ENCODE measurements around the gene LRRK2. TPM values are rescaled to one million over a fixed set of nuclear protein-coding genes. Genes with fewer than 3 reads are reported as not detected.
"Not testable (repeated sequence)": the region's sequence is repeated elsewhere in the genome, so short reads cannot be mapped to it uniquely, and the experiment has no call there.

The LRRK2 gene
- polyA plus RNA-seq, 1 donor, result 26.7 TPM

DNA sequence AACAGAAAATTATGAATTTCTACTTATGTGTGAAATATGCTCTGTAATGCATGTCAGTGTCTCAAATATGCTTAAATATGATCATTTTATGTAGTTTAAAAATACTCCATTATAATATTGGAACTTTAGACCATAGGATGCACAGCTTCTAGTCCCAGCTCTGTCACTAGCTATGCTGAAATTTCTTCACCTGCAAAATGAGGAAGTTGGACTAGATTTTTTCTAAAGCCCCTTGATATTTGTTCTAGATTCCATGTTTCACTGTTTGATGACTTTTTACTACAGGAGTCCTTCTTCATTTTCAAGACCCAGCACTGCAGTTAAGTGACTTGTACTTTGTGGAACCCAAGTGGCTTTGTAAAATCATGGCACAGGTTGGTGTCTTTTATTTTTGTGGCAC lies 90.1 kb downstream of the LRRK2 start:
- no peak for DNase-seq

DNA sequence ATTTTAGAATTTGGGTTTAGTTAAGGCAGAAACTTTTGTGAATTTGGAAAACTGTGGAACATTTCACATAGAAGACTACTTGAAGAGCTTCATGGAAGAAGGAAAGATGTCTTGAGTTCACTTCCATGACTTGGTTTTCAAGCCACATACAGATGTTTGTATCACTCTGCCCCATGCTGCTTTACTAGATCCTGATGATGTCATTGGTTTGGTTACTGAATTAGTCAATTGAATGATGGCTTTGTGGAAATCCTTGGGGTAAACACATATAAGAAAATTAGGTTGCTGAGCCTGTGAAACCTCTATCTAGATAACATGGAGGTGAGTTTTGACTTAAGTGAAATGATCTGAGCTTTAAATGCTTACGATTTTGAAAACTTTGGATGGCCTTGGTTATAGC lies 90.6 kb downstream of the LRRK2 start:
- DNase-seq, result no peak

DNA sequence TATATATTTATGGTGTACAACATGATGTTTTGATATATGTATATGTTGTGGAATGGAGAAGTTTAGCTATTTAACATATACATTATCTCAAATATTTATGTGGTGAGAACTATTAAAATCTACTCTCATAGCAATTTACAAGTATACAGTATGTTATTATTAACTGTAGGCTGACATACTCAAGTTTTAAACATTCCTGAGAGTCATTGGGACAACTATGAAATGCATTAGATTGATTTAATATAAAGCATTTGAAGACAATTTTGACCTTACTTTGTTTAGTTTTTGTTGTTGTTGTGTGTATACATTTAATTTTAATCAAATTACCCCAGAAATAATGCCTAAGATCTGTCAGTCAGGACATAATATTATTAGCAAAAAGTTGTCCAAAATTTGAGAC lies 99.5 kb downstream of the LRRK2 start:
- DNase-seq, result no peak

DNA sequence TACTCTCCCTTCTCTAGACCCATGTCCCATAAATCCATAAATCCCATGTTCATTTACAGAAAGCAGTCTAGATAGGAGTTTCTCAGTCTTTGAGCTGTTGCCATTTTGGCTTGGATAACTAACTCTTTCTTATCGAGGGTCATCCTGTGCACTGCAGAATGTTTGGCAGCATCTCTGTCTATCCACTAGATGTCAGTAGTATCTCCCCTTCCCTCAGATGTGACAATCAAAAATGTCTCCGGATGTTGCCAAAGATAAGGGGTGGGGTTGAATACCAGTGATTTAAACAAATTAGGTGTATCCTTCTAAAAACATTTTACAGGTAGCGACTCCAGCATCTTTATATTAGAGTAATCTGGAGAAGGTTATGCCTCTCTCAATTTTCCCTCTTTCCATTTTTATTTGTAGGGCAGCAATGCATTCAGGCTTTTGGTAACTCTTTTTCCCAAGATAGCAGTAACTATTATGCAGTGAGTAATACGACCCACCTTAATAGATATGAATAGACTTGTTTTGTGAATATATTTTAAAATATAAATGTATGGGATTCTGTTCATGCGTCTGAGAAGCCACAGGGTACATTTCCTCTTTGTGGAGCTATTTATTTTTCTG lies 100.7 kb downstream of the LRRK2 start:
- DNase-seq, result no peak

DNA sequence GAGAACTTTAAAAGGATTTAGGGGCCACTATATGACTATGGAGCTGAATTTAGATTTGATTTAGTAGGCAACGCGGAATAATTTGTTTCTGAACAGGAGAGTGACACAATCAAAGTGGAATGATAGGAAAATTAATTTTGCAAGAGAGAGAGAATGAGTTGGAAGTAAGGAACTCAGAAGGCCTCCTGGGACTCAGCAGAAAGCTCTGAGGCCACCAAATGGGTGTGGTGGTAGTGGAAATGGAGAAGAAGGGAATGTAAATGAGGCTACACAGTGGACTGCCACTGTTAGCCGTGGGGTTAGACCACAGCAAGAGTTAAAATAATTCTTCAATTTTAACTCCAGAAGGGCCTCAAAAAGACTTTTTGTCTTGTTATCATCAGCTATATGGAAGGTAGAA lies 102.7 kb downstream of the LRRK2 start:
- no peak for DNase-seq

DNA sequence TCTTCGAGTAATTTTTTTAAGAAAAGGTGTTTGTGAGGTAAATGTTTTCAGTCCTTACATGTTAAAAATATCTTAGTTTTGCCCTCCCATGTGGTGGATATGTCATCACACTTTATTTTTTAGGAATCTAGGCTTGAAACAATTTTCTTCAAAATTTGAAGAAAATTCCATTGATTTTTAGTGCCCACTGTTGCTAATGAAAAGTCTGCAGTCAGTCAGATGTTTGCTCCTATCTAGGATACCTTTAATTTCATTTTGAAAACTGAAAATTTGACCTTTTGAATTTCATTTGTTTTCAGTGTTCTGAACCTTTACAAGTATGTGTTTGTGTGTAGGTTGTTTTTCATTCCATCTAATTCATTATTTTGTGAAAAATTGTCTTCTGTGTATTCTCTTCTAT lies 105.4 kb downstream of the LRRK2 start:
- DNase-seq, result no peak

DNA sequence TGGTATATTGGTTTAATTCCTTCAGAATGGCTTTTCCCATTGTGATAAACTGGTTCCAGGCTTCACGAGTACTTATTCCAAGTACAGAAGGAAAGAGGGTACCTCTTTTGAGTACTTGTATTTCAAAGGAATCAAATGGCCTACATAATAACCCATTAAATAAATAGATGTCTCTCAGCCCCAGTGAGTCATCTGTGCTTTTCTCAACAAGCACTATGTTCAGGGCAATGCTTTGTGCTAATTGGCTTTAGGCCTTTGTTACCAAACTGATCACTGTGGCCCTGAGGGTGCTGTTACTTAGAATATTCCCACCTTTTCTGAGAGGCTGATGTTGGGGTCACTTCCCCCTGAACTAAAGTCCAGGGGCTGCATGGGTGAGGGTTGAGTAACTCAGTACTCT lies 107.1 kb downstream of the LRRK2 start:
- no peak for DNase-seq

DNA sequence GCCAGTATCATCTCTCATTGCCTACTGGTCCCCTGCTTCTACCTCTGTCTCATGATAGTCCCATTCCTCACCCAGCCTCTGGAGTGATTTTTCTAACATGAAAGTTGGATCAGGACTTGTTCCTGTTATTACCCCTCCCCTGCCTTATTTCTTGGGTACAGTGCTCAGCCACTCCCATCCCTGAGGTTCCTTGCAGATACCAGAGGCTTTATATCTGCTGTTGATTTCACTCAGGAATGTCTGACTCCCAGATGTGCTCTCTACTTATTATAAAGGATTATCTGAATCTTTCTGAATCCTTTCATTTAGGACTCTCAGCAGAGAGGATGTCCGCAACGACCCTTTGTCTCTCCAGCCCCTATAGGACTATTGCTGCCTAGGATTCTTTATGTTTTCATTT lies 111.2 kb downstream of the LRRK2 start:
- DNase-seq, result no peak

DNA sequence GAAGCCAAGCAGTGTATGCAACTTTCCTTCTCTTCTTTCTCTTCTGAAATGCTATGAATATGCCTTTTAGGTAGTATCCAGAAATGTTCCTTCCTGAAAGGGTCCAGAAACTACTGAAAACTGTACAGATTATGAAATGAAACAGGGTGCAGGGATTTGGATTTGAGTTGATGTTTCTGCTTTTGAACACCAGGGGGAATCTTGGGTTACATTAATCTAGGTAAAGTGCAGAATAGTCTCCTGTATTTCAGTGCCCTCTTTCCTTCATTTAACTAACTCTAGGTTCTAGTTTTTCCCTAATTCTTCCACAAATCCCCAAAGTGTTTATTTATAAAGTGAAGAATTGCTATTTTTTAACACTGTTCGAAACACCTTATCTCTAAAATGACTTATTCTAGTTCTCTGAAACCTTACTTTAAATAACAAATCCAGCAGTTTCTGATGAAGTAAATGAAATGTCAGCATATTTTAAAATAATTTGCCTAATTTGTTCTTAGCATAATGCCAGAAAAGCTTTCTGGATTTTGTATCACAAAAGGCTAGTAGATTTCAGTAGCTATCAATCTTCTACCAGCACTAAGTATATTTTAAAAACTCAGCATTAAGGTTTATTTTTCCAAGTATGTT lies 111.9 kb downstream of the LRRK2 start:
- no peak for DNase-seq

DNA sequence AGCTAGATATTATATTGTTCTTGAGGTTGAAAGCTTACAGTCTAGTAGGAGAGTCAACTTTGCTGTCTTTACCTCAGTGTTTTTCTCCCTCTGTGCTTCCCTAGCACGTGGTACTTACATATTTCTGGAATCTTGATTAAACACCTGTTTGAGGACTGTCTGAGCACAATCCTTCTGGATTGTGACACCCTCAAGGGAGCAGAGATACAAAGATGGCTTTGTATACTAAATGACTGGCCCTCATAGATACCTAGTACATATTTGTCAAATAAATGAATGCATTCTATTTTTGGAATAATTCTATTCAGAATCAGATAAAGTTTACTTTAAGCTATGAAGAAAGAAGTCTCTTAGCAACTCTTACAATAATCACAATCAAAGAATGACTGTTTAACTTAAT lies 113.3 kb downstream of the LRRK2 start:
- DNase-seq, result no peak

DNA sequence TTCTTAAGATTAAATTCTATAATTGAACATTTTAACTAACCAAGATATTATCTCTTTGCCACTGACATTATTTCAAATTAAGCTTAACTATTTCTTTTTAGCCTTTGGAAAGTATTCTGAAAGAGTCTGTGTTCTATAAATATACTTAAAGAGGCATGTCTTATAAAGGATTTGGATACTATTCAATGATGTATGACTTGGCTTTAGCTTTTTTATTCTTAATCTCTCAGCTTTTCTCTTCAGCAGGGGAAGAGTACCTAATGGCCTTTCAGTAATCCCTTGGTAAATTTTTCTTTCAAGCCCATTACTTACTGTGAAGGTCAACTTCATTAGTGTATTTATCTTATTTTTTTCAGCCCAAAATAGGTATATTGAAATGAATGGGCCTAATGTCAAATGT lies 113.8 kb downstream of the LRRK2 start:
- DNase-seq, result no peak

DNA sequence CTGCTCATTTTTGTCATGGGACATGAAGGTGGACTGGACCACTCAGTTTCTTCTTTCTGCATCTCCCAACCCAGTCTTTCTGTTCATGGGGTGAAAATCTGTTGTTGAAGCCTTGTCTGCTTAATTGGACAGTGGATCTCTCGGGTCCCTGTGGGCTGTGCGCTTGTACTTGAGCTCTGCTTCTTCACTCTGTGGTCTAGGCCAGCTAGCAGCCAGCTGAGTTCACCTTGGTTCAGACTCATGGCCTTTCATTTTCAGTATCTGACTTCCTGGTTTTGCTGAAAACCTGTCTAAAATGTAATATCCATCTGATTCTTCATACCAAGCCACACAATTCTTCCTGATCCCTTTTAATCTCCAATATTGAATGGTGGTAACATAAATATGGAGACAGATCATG lies 117.2 kb downstream of the LRRK2 start:
- DNase-seq, result no peak

DNA sequence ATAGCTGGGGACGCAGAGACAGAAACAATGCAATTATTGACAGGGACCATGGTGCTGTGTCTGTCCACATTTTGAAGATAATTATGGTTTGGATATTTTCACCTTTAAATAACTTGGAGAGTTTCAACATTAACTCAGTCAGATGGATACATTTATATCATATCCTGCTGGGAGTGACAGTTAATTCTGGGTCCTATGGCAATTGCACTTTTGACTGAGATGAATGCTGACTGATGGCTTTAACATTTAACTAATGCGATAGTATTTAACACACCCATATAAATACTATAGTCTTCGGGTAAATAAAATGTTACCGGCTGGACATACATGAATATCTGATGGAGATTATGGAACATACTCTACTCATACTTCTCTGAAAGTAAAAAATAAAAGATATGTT lies 118.3 kb downstream of the LRRK2 start:
- DNase-seq, result no peak

DNA sequence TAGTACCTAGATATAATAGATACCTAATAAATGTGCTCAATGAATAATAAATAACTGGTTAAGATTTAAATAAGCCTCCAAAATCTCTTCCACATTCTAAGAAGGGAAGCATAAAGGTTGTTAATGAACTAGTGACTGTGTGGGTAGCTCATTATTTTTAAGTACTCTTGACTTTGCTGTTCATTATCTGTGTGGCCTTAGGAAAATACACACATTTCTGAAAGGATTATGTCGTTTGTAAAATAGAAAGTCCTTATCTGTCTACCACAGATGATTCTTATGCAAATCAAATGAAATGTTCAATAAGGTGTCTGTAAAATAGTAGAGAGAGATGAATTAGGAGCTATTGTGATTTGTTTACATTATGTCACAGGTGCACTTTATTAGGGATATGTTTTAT lies 119.5 kb downstream of the LRRK2 start:
- no peak for DNase-seq

DNA sequence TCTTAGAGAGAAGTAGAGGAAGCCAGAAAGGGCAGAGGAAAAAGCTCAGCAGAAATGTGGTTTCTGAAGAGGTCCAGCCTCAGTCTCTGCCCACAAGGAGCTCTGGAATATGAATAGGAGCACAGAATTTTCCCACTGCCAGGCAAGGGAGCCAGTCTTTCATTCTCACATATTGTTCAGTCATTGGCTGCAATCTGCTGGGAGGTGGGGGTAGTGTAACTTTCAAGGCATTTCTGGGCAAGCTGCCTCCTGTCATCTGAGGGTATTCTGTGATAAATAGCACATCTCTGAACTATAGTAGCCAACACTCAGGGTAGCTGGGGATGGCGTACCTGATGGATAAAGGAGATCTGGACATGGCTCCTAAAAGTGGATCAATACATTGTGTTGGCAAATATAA lies 127.2 kb downstream of the LRRK2 start:
- DNase-seq, result no peak

DNA sequence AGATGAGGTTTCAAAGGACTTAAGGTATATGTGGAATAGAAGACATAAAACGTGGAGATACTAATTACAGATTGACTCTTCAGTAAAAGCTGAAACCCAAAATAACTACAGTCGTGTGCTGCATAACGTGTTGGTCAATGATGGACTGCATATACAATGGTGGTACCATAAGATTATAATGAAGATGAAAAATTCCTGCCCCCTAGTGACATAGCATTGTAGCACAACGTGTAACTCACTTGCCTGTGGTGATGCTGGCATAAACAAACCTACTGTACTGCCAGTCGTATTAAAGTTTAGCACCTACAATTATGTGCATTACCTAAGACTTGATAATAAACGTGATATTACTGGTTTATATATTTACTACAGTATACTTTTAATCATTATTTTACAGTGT lies 150.3 kb downstream of the LRRK2 start:
- no peak for DNase-seq

DNA sequence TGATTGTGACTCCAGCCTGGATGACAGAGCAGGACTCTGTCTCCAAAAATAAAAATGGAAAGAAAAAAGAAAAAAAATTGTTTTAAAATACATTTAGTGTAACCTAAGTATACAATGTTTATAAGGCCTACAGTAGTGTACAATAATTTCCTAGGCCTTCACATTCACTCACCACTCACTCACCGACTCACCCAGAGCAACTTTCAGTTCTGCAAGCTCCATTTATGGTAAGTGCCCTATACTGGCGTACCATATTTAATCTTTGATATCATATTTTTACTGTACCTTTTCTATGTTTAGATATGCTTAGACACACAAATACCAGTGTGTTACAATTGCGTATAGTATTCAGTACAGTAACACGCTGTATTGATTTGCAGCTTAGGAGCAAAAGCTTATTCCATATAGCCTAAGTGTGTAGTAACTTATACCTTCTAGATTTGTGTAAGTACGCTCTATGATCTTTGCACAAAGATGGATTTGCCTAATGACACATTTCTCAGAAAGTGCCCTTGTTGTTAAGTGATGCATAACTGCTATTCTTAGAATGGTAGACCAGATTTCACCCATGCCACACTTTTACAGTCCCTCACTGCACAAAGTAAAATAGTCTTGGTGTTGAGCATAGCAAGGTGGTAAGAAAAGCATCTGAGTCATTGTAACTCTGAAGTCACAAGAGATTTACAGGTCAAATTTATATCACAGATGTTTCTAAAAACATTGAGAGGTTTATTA lies 151.9 kb downstream of the LRRK2 start:
- DNase-seq, result no peak

DNA sequence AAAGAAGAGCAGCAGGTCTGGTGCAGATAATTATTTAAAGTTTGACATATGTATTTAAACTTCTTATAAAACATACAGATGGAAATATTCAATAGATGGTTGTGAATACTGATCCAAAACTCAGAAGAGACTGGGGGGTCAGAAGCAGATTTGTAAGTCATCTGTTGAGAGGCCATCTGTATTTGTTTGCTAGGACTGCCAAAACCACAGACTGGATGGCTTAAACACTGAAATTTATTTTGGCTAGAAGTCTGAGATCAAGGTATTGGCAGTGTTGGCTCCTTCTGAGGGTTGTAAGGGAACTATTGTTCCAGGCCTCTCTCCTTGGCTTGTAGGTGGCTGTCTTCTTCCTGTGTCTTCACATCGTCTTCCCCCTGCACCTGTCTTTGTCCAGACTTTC lies 153.9 kb downstream of the LRRK2 start:
- no peak for DNase-seq

DNA sequence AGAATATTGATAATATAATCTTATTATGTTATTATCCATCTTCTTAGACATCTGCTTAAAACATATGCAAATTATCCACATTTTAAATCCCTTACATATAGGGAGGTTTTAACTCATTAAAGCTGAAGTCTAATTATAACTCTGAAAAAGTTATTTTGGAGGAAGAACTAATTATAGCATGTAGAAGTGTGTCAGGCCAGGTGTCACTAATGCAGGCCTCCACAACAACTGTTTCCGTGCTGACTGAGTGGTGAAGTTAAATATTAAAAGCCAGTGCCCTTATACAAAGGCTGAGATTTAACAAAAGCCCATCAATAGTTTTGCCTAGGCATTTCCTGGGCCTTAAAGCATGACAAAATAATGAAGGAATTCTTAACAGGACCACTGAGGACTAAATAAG lies 157.4 kb downstream of the LRRK2 start:
- DNase-seq, result no peak

DNA sequence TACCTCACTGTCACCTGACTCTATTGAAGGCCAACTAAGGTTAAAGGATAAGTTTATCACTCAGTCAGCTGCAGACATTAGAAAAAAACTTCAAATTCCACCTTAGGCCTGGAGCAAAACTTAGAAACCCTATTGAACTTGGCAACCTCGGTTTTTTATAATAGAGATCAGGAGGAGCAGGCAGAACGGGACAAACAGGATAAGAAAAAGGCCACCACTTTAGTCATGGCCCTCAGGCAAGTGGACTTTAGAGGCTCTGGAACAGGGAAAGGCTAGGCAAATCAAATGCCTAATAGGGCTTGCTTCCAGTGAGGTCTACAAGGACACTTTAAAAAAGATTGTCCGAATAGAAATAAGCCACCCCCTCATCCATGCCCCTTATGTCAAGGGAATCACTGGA lies 162.5 kb downstream of the LRRK2 start:
- DNase-seq, result not testable (repeated sequence)

DNA sequence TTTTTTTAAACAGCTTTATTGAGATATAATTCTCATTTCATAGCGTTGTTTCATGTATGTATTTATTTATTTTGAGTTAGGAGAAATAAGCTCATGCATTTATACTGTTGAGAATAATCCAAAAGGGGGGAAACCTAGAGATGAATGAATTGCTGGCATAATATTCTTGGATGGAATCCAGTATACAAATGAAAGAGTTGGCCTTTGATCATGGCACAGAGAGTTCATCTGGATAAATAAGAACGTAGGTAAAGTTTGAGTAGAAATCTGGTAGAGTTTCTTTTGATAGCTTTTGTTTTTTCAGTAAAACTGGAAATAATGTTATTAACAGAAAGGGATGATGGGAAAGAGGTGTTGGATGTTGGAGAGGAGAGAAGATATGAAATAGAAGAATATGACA lies 166.2 kb downstream of the LRRK2 start:
- no peak for DNase-seq

DNA sequence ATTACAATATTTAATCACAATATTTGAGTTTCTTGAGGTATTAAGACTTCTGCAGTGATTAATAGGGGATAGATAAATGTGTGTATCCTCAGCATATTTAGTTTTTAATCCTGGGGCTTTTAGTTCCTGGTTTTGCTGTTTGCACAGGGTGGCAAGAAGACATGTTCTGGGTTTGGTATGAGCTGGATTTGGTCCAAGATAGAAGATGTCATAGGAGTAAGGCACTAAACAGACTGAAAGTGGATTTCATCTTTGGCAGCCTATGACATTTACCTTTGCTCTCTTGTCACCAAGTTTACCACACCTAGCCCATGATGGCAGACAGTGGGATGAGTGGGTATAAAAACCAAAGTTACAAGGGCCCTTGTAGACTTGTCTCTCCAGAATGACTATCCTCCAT lies 168.2 kb downstream of the LRRK2 start:
- DNase-seq, result no peak

DNA sequence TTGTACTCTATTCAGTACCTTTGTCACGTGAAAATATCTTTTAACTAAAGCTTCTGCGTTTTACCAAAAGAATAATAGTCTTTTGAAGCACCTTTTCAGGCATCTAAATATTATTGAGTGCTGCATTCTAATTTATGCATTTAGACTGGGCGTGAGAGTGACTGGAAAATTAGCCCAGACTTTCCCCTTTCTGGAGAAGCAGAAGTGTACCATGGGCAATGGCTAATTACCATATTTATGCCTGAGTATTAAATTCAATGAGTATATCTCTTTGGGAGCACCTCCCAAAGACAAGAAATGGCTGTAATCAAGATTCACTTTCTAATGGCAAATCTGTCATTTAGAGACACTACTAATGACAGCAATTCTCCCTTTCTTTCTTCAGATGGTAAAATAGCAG lies 174.9 kb downstream of the LRRK2 start:
- DNase-seq, result no peak

DNA sequence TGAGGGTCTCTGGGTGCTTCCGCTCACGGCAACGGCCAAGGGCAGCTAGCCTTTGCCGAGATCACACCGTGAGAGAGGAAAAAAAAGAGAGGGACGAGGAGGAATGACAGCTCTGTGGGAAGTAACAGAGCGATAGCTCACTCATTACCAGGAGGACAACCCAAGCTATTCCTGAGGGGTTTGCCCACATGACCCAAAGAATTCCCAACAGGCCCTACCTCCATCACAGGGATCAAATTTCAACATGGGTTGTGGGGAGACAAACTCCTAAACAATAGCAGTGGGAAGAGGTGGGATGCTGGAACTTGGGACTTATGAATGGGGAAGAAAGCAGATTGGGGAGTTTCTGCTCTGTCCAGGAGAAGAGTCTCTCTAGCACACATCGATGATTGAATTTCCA lies 180.6 kb downstream of the LRRK2 start:
- no peak for DNase-seq
